ENCODE results near the gene DNAH9.

Gene DNAH9

GRCh38 chr17:11893862-11894261 is 295.6 kb downstream of the DNAH9 start:
- Mint-ChIP-seq H3K36me3 (peaks cover 3% of the 10 kb centered on the region), H3K4me3 (no peak overlapping the region), H3K4me1 (no peaks in the 10 kb centered on the region), H3K27me3 (peaks cover 2% of the 10 kb centered on the region), H3K9me3 (peaks cover 3% of the 10 kb centered on the region), H3K27ac (no peak overlapping the region)
- ATAC-seq (ENCODE audit: low read depth) (no peak), DNase-seq (ENCODE audit: low spot score in 2 of 2) (no peak)

GRCh38 chr17:11896199-11896598 is 297.9 kb downstream of the DNAH9 start:
- Mint-ChIP-seq H3K36me3 (peaks cover 3% of the 10 kb centered on the region), H3K27me3 (peaks cover 4% of the 10 kb centered on the region), H3K4me1 (no peaks in the 10 kb centered on the region), H3K4me3 (no peak overlapping the region), H3K9me3 (peaks cover 3% of the 10 kb centered on the region), H3K27ac (no peak overlapping the region)
- no peak for DNase-seq (ENCODE audit: low spot score in 2 of 2)
- no peak for ATAC-seq (ENCODE audit: low read depth)

- no peak for ATAC-seq (ENCODE audit: low read depth)
- Mint-ChIP-seq H3K4me3 (no peak overlapping the region), H3K4me1 (no peaks in the 10 kb centered on the region), H3K36me3 (no peaks in the 10 kb centered on the region), H3K27ac (no peak overlapping the region), H3K9me3 (no peaks in the 10 kb centered on the region), H3K27me3 (peaks cover 2% of the 10 kb centered on the region)
- DNase-seq (ENCODE audit: low spot score in 2 of 2) = no peak
Measured at GRCh38 chr17:11898526-11899235, 300.4 kb downstream of the DNAH9 start.

GRCh38 chr17:11899537-11899942 is 301.3 kb downstream of the DNAH9 start:
- ATAC-seq (ENCODE audit: low read depth) = no peak
- no peak for DNase-seq (ENCODE audit: low spot score in 2 of 2)
- Mint-ChIP-seq H3K4me3 (no peak overlapping the region), H3K9me3 (no peaks in the 10 kb centered on the region), H3K4me1 (no peaks in the 10 kb centered on the region), H3K27ac (no peak overlapping the region), H3K36me3 (no peaks in the 10 kb centered on the region), H3K27me3 (peaks cover 2% of the 10 kb centered on the region)

- Mint-ChIP-seq H3K9me3 (no peaks in the 10 kb centered on the region), H3K36me3 (no peaks in the 10 kb centered on the region), H3K4me3 (no peak overlapping the region), H3K27me3 (peaks cover 2% of the 10 kb centered on the region), H3K4me1 (no peaks in the 10 kb centered on the region), H3K27ac (no peak overlapping the region)
- DNase-seq (ENCODE audit: low spot score in 2 of 2) (no peak), ATAC-seq (ENCODE audit: low read depth) (no peak)
Measured at GRCh38 chr17:11900041-11900476, 301.8 kb downstream of the DNAH9 start.

GRCh38 chr17:11900655-11901054 is 302.4 kb downstream of the DNAH9 start:
- DNase-seq (ENCODE audit: low spot score in 2 of 2) (no peak), ATAC-seq (ENCODE audit: low read depth) (no peak)
- no peak overlapping the region for H3K27ac Mint-ChIP-seq
- H3K4me1 Mint-ChIP-seq = no peaks in the 10 kb centered on the region
- no peak overlapping the region for H3K4me3 Mint-ChIP-seq
- no peaks in the 10 kb centered on the region for H3K9me3 Mint-ChIP-seq
- H3K36me3 Mint-ChIP-seq = no peaks in the 10 kb centered on the region
- peaks cover 2% of the 10 kb centered on the region for H3K27me3 Mint-ChIP-seq

- H3K9me3 Mint-ChIP-seq = no peaks in the 10 kb centered on the region
- no peak overlapping the region for H3K27ac Mint-ChIP-seq
- peaks cover 2% of the 10 kb centered on the region for H3K27me3 Mint-ChIP-seq
- no peaks in the 10 kb centered on the region for H3K36me3 Mint-ChIP-seq
- H3K4me1 Mint-ChIP-seq = no peaks in the 10 kb centered on the region
- DNase-seq (ENCODE audit: low spot score in 2 of 2) = no peak
- no peak overlapping the region for H3K4me3 Mint-ChIP-seq
- no peak for ATAC-seq (ENCODE audit: low read depth)
Measured at GRCh38 chr17:11901931-11902330, 303.7 kb downstream of the DNAH9 start.

GRCh38 chr17:11908711-11909146 is 310.5 kb downstream of the DNAH9 start:
- ATAC-seq (ENCODE audit: low read depth) = no peak
- H3K4me3 Mint-ChIP-seq = no peak overlapping the region
- H3K9me3 Mint-ChIP-seq = peaks cover 11% of the 10 kb centered on the region
- no peak overlapping the region for H3K27ac Mint-ChIP-seq
- H3K27me3 Mint-ChIP-seq = no peaks in the 10 kb centered on the region
- no peak for DNase-seq (ENCODE audit: low spot score in 2 of 2)
- peaks cover 5% of the 10 kb centered on the region for H3K36me3 Mint-ChIP-seq
- H3K4me1 Mint-ChIP-seq = no peaks in the 10 kb centered on the region

- Mint-ChIP-seq H3K27ac (no peak overlapping the region), H3K9me3 (peaks cover 11% of the 10 kb centered on the region), H3K4me3 (no peak overlapping the region), H3K4me1 (no peaks in the 10 kb centered on the region), H3K36me3 (peaks cover 5% of the 10 kb centered on the region), H3K27me3 (no peaks in the 10 kb centered on the region)
- ATAC-seq (ENCODE audit: low read depth) (no peak), DNase-seq (ENCODE audit: low spot score in 2 of 2) (no peak)
Measured at GRCh38 chr17:11909348-11909747, 311.1 kb downstream of the DNAH9 start.

- no peak for ATAC-seq (ENCODE audit: low read depth)
- DNase-seq (ENCODE audit: low spot score in 2 of 2) = no peak
- H3K9me3 Mint-ChIP-seq = peaks cover 14% of the 10 kb centered on the region
- H3K4me3 Mint-ChIP-seq = no peak overlapping the region
- no peaks in the 10 kb centered on the region for H3K27me3 Mint-ChIP-seq
- H3K27ac Mint-ChIP-seq = no peak overlapping the region
- peaks cover 15% of the 10 kb centered on the region for H3K4me1 Mint-ChIP-seq
- peaks cover 19% of the 10 kb centered on the region for H3K36me3 Mint-ChIP-seq
Measured at GRCh38 chr17:11916091-11916490, 317.8 kb downstream of the DNAH9 start.

- Mint-ChIP-seq H3K27me3 (no peaks in the 10 kb centered on the region), H3K4me3 (peak overlapping the region; percentile 21), H3K4me1 (peaks cover 16% of the 10 kb centered on the region), H3K36me3 (peaks cover 14% of the 10 kb centered on the region), H3K9me3 (peaks cover 7% of the 10 kb centered on the region), H3K27ac (peak overlapping the region; percentile 58)
- ATAC-seq (ENCODE audit: low read depth) = peak; percentile 34
- DNase-seq (ENCODE audit: low spot score in 2 of 2) = no peak
Measured at GRCh38 chr17:11917415-11917814, 319.1 kb downstream of the DNAH9 start.

GRCh38 chr17:11921296-11921695 is 323.0 kb downstream of the DNAH9 start:
- no peak for DNase-seq (ENCODE audit: low spot score in 2 of 2)
- Mint-ChIP-seq H3K9me3 (peaks cover 7% of the 10 kb centered on the region), H3K4me3 (no peak overlapping the region), H3K36me3 (peaks cover 12% of the 10 kb centered on the region), H3K4me1 (peaks cover 16% of the 10 kb centered on the region), H3K27ac (no peak overlapping the region), H3K27me3 (no peaks in the 10 kb centered on the region)
- ATAC-seq (ENCODE audit: low read depth) = no peak

GRCh38 chr17:11922638-11923037 is 324.4 kb downstream of the DNAH9 start:
- Mint-ChIP-seq H3K27ac (no peak overlapping the region), H3K27me3 (no peaks in the 10 kb centered on the region), H3K9me3 (peaks cover 5% of the 10 kb centered on the region), H3K36me3 (peaks cover 8% of the 10 kb centered on the region), H3K4me1 (peaks cover 7% of the 10 kb centered on the region), H3K4me3 (no peak overlapping the region)
- no peak for ATAC-seq (ENCODE audit: low read depth)
- no peak for DNase-seq (ENCODE audit: low spot score in 2 of 2)

- no peak overlapping the region for H3K27ac Mint-ChIP-seq
- ATAC-seq (ENCODE audit: low read depth) (no peak), DNase-seq (ENCODE audit: low spot score in 2 of 2) (no peak)
- peaks cover 3% of the 10 kb centered on the region for H3K4me1 Mint-ChIP-seq
- H3K36me3 Mint-ChIP-seq = peaks cover 3% of the 10 kb centered on the region
- no peak overlapping the region for H3K4me3 Mint-ChIP-seq
- no peaks in the 10 kb centered on the region for H3K27me3 Mint-ChIP-seq
- peaks cover 3% of the 10 kb centered on the region for H3K9me3 Mint-ChIP-seq
Measured at GRCh38 chr17:11924076-11924475, 325.8 kb downstream of the DNAH9 start.

Data from memory B cell (primary cell).